GM19238 (cell line): Measurements from ENCODE around the gene ADCY5.

Experiments used
- DNase-seq: peaks from one replicate; pipeline ENCODE4 v3.0.0; 2011; ENCODE audit warnings: low spot score; ENCODE audit not compliant: insufficient read length

The ADCY5 gene

GRCh38 chr3:123430266-123430665, 18.6 kb downstream of the ADCY5 start:
- DNase-seq: no peak

DNA sequence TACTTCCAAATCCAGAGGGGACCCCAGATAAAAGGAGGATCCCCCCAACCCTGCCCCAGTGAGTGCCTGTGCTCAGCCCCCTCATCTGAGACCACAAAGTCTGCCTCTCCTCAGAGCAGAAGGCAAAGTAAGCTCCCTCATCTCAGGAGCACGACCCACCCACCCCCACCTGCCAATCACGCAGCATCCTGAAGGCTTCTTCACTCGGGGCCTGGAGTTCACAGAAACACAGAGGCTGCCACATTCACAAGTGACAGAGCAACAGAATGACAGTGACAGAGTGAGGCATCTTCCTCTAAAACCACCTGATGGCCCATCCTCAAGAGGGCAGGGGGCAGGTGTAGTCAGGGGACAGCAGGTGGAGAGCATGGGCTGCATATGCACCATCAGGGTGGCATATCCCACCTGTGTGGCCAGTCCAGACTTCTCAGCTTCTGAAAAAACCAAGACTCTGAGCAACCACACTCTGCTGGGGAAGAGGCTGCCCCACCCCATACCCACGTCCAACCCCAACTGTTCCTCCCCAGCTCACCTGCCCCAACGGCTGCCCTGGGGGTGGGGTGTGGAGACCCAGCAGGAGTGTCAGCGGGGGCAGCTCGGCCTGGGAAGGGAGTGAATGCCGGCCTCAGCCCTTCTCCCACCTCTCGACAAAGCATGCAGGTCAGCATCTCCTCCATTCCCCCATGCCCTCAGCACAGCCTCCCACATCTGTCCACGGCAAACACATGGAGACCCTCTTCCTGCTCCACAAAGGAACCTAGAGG, 19.3 kb downstream of the ADCY5 start:
- no peak for DNase-seq

DNA sequence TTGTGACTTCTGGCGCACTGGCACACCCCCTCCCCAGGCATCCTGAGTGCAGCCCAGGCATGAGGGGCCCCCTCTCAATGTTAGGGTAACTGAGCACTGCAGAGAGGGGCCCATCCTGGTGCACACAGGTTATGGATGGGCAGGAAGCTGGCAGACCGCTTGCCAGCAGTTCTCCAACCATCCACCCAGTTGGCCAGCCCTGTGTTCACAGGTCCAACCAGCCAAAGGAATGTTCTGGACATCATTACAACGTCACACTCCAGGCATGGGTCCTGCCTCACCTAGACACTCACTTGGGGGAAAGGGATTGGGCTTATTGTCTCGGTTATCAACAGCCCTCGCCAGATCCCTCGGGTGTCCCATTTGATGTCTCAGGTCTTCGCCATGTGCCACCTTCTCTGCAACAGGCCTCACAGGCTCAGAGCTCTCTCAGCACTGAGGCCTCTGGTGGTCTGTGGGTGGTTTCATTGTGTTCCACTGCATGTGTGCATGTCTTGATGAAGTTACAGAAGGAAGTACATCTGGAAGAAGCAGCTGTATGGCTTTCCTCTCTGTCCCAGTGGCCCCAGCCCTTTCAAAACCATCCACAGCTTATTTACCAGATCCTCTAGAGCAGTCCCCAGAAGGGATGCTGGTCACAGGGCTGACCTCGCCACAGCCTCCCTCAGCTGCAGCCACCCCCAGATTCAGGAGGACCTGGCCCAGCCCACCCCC, 23.7 kb downstream of the ADCY5 start:
- no peak for DNase-seq

GRCh38 chr3:123424321-123424998, 24.4 kb downstream of the ADCY5 start:
- no peak for DNase-seq

GRCh38 chr3:123423806-123424205, 25.1 kb downstream of the ADCY5 start:
- DNase-seq: no peak

- no peak for DNase-seq
These were observed 25.9 kb downstream of the ADCY5 start for GRCh38 chr3:123423031-123423430.

DNA sequence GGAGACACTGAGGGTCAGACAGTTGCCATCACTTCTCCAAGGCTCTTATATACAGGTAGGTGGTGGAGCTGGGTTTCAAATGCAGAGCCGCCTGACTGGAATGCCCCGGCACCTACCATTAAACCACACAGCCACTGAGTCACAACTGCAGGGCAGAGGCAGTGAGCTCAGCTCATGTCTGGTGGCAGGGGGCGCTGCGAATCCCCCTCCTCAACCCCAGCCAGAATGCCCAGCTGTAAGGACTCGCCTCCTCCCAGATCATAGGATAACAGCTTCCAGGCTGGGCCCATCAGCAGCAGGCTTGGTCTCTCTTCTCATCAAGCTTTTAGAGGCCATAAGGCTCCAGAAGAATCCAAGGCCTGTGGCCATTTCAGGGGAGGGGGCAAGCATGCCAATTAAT, 26.4 kb downstream of the ADCY5 start:
- no peak for DNase-seq

DNA sequence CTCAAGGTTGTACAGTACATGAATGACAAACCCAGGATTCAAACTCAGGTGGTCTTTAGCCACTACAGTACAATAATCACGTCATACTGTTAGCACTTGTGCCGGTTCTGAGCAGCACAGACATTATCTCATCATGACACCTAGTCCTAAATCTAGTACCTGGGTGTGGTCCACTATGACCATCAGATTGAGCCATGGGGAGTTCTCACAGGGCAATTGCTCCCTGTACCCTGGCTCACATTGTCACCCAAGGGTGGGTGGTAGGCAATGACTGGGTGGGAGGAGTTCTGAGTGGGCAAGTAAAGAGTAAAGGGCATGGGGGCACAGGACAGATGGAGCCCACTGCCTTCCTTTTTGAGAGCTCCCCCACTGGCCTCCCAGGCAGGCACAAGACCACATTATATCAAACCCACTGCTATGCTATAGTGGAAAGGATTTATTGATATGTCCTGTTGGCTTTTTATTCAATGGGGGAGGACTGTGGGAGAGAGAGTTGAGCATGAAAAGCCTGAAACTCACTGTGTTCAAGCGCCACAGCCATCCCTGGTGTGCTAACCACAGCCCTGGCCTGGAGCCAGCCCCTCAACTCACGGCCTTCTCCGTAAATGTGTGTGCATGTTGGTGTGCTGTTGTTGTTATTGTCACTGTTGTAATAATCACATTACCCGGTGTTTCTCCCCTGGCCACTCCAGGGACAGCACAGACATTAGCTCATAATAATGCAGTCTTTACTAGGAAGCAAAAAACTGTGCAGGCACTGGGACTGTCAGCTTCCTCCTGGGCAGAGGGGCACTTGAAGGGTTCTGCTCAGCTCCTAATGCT, 27.3 kb downstream of the ADCY5 start:
- no peak for DNase-seq

GRCh38 chr3:123420416-123420968, 28.4 kb downstream of the ADCY5 start:
- DNase-seq: no peak

DNA sequence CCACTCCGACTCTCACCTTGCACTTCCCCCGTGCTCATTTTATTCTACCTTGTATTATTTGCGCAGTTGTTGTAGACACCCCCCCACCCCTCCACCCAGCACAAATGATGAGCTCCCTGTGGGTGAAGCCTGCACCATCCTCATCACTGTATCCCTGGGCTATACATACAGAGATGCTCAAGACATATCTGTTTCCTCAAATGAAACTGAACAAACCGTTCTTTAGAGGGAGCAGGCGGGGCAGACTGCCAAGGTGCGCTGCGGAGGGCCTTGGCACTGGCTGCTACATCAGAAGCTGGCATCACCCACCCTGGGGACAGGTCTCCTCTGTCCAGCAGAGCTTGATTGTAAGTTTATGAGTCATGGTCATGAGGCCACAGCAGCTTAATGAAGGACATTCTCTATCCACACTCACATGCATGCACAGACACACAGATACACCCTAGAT, 29.0 kb downstream of the ADCY5 start:
- no peak for DNase-seq

- no peak for DNase-seq
These were observed 29.6 kb downstream of the ADCY5 start for GRCh38 chr3:123419181-123419849.

GRCh38 chr3:123416647-123417046, 32.2 kb downstream of the ADCY5 start:
- no peak for DNase-seq

DNA sequence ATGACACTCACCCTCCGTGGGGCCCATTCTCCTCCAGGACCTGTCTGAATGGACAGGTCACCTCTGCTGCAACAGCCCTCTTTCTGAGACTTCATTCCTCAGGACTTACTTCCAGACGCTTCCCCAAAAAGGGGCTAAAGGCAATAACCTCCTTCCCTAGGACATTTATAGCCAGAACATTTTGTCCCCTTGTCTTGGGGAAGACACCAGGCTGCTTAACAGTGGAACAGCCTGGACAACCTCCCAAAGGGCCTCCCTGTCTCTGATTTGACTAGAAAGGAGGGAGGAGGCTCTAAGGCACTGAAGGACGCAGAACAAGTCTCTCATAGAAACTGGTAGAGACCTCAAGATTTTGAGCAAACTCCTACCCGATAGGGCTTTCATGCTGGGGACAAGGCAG, 32.7 kb downstream of the ADCY5 start:
- no peak for DNase-seq

DNA sequence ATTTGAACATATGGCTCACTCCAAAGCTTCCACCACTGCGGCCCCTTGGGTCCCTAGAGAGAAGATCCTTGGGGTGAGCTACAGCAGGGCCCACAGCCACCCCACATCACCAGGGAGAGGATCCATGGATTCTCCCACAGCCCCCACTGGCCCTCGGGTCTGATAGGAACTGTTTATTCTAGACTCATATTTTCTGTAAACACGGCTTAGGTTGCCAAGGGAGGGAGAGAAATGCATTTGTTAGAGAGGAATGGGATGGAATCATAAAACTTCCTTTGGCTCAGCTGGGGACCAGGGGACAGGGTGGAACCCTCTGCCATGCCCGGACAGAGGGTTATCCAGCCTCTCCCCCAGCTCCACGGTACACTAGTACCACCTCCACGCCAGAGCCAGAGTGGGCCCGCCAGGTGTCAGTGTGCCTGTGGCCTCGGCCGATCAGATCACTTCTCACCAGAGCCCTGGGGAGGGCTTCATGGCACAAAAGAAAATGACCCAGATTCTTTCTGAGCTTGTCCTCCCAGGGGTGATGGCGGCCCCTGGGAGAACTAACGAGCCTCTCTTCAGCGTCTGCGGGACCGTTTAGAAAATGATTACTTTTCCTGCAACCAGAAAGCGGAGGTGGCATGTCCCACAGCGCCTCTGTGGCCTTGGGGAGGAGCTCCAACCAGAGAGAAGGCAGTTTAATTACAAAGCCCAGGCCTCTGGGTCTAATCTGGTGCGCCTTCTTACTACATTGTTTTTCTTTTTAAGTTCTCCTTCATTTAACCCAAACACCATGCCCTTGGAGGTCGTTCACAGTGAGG, 33.7 kb downstream of the ADCY5 start:
- DNase-seq: no peak

DNA sequence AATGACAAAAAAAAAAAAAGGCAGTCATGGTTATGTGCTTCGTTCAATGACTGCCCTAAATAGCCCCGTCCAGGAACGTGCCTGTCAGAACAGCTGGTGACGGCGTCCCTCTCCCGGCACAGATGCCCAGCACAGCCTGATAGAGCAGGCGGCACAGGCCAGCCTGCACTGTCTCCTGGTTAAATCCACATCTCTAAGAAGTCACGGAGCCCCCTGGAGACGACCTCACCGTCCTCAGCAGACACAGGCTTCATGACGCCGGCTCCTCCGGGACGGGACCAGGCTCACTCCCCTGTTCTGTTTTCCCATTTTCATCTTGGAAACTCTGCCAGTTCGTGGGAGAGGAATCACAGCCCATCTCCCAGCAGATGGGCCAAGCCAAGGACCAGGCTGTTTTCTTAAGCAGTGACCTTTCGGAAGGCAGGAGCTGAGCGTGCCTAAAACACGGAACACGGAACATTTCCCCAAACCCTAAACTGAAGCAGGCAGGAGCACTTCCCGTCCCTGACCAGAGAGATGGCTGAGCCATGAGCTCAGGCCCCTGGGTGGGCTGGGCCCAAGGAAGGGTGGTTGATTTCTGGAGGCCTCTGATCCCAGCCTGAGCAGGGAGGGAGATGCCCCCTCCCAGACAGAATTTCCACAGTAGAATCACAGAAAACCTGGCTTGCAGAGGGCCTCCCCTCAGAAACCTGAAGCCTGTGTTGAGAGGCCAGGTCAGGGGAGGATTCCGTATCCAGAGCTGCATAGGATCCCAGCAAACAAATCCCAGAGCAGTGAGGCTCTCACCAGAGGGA, 35.9 kb downstream of the ADCY5 start:
- DNase-seq: no peak

- no peak for DNase-seq
These were observed 36.8 kb downstream of the ADCY5 start for GRCh38 chr3:123412076-123412475.

DNA sequence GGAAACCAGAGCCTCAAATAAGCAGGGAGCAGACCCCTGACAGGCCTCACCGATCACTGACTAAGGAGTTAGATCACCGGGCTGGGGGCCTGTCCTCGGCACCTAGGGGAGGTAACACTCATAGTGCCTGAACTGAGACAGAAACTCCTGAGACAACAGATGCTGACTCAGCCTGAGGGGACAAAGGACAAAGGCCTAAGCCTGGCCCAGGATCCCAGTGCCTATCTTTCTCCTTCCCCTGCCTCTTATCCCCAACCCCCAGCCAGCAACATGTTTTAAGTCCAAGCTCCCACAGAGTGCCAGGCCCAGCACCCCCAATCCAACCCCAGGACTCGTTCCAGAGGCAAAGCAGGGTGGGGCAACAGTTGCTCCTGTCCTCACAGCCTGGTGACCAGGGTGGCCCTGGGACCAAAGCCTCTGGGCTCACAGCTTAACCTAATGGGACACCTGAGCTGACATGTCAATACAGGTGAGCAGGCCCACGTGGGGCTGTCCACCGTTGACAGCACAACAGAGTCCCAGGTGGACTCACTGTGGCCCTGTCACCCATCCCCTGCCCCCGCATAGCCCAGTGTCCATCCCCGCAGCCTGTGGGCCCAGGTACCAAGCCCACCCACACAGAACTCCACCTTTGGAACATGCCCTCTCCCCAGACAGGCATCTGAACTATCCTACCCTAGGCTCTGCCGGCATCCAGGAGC, 37.4 kb downstream of the ADCY5 start:
- no peak for DNase-seq

DNA sequence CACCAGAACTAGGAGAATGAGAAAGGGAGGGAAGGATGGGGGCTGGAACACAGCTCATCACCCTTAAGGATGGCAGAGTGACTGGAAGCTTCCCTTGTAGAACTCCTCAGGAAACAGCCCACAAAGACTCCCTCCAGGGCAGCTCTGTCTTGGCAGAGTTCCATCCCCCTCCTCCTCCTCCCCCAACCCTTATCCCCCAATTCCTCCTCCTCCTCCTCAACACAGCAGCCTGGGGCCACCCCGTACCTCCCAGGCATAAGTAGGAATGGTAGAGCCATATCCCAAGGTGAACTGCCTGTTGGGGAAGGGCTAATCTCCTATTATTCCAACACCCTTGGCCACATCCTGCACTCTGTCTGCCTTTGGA, 38.8 kb downstream of the ADCY5 start:
- DNase-seq: no peak
